Large intestine (tissue), 3 donors: ENCODE measurements around the gene DDX10. TPM values are rescaled to one million over a fixed set of nuclear protein-coding genes. Genes with fewer than 3 reads are reported as not detected.

Source experiments
- DNase-seq, 2 donors: peaks; one replicate each; pipeline versions ENCODE4 v3.0.0 to v3.0.0-alpha.2; 2013
- H3K27ac ChIP-seq: one replicate; pipeline ENCODE4 v1.5.1; 2013; ENCODE audit warnings: low read length
- H3K27me3 ChIP-seq: 2 replicates; pipeline ENCODE4 v1.6.1; 2013; ENCODE audit warnings: low read length; ENCODE audit not compliant: control insufficient read depth, insufficient read depth
- H3K36me3 ChIP-seq: 2 replicates; pipeline ENCODE4 v1.6.1; 2013; ENCODE audit warnings: low read length; ENCODE audit not compliant: control insufficient read depth, insufficient read depth
- H3K4me1 ChIP-seq: one replicate; pipeline ENCODE4 v1.6.1; 2013; ENCODE audit warnings: low read length; ENCODE audit not compliant: control insufficient read depth, insufficient read depth
- H3K4me3 ChIP-seq: one replicate; pipeline ENCODE4 v1.5.1; 2013; ENCODE audit warnings: low read length
- H3K9me3 ChIP-seq: one replicate; pipeline ENCODE4 v1.6.1; 2013; ENCODE audit warnings: mild to moderate bottlenecking, low read depth, low read length, moderate library complexity; ENCODE audit not compliant: control insufficient read depth
- WGBS: methylation state at CpG from one replicate; pipeline ENCODE4 v1.1.5; 2013; ENCODE audit warnings: low lambda C conversion rate; ENCODE audit not compliant: insufficient coverage; 5-methylcytosine and 5-hydroxymethylcytosine counted together
- polyA plus RNA-seq: library from polyadenylated mRNA; unstranded; fragments of 120-200 nt; gene quantifications from one replicate; pipeline ENCODE4 v1.2.1, GENCODE V29; 2013

DDX10 gene
- polyA plus RNA-seq, 1 donor = 17.8 TPM

DNA sequence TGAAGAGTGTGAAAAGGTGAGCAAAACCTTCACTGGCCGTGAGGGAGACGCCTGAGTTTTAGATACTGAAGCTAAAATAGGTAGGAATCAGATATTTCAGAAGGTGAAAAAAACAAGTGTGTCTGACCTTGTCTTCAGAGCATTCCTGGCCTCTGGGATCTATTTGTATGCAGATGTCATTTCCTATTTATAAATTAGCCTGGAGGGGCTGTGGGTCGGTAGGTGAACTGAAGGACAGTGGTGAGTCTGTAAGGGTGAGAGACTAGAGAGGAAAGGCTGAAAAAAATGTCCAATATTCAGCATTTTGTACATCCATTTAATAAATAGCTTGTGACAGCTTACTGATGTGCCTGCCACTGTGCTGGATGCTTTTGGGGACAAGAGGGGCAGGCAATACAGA, 302.1 kb downstream of the DDX10 start:
- Histone ChIP-seq H3K9me3 (no peaks in the 10 kb centered on the region), H3K27me3 (no peaks in the 10 kb centered on the region), H3K27ac (no peak overlapping the region), H3K4me3 (no peak overlapping the region), H3K36me3 (no peaks in the 10 kb centered on the region), H3K4me1 (no peaks in the 10 kb centered on the region)
- no peak for DNase-seq
- 50% methylated on average over 2 of the region's 3 CpGs for WGBS

DNA sequence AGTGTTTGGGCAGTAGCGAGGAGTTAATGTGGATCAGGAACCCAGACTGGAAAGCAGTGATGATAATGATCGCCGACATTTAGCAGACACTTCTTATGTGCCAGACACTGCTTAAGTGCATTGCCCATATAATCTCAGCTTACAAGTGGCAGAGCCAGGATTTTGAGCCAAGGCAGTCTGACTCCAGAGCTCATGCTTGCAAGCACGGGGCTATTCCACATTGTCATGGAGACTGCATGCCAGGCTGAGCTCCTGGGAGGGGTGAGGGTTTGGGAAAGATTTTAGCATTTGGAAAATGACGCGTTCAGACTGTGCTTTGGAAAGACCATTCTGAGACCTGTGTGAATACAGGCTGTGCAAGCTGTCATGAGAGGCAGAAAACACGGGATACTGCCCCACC, 302.7 kb downstream of the DDX10 start:
- Histone ChIP-seq H3K4me3 (no peak overlapping the region), H3K27me3 (no peaks in the 10 kb centered on the region), H3K4me1 (no peaks in the 10 kb centered on the region), H3K9me3 (no peaks in the 10 kb centered on the region), H3K27ac (no peak overlapping the region), H3K36me3 (no peaks in the 10 kb centered on the region)
- DNase-seq = no peak
- WGBS = 88% methylated on average over 3 of the region's 7 CpGs

DNA sequence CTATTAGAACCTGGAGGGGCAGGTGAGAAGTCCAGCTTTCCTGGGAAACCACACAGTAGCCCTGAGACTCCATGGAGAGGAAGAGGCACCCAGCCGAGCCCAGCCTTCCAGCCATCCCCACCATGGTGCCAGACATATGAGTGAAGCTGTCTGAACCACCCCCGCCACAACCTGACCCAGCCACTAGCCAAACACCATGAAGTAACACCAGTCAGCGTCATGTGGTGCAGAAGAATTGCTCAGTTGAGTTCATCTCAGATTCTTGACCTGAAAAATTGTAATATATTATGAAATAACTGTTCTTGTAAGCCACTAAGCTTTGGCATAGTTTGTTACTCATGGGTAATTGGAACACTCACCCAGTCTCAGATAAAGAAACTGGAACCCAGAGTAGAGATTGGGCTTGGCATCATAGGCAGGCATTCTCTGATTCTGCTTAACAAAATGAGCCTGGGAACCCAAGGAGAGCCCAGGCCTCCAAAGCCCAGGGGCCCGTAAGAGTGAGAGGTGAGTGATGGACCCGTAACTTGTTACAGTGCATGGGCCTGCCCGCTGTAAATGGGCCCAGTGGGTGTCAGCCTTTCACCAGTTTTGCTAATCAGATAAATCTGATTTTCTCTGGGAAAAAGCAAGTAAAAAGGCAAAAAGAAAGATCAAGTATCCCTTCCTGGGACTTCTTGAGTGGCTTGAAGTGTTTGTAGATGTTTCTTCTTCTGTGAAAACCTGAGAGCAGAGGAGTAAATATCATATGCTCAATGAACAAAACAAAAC, 305.5 kb downstream of the DDX10 start:
- WGBS = no CpG with 5 or more reads among the region's 6 CpGs
- Histone ChIP-seq H3K36me3 (no peaks in the 10 kb centered on the region), H3K9me3 (no peaks in the 10 kb centered on the region), H3K27ac (no peak overlapping the region), H3K4me3 (no peak overlapping the region), H3K4me1 (no peaks in the 10 kb centered on the region), H3K27me3 (no peaks in the 10 kb centered on the region)
- DNase-seq = no peak

DNA sequence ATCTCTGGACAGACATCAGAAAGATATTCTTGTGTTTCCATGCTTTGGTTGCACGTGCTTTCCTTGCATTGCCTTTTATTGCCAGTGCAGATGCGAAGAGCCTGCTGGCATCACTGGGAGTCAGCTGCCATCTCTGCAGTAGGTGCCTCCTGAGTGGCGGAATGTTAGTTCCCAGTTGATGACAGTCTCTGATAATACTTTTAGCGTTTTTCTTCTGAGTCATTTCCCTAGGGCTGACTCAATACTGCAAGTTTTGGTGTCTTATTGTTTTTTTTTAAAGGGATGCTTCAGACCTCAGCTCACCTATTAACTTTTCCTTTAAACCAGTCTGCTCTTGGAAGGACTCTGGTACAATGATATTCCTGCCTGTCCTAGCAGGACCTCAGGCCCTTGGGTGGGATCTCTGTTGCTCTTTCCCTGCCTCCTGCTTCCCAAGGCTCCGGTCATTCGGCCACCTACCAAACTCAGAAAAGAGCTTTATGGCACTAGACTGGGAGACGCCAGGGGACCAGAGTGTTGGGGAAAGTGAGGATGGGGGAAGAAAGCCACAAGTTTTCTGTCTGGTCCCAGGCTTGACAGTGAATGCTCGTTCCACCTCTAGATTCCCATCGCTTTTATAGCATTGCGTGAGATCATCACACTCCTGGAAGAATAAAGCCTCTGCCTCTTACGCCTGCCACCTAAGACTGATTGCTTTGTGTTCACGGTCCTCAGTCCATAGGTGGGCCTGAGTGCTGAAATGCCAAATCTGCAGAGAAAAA, 308.7 kb downstream of the DDX10 start:
- 100% methylated on average over 1 of the region's 12 CpGs for WGBS
- no peaks in the 10 kb centered on the region for H3K36me3 ChIP-seq
- no peaks in the 10 kb centered on the region for H3K9me3 ChIP-seq
- no peaks in the 10 kb centered on the region for H3K4me1 ChIP-seq
- no peak for DNase-seq
- no peak overlapping the region for H3K27ac ChIP-seq
- no peak overlapping the region for H3K4me3 ChIP-seq
- H3K27me3 ChIP-seq = no peaks in the 10 kb centered on the region

DNA sequence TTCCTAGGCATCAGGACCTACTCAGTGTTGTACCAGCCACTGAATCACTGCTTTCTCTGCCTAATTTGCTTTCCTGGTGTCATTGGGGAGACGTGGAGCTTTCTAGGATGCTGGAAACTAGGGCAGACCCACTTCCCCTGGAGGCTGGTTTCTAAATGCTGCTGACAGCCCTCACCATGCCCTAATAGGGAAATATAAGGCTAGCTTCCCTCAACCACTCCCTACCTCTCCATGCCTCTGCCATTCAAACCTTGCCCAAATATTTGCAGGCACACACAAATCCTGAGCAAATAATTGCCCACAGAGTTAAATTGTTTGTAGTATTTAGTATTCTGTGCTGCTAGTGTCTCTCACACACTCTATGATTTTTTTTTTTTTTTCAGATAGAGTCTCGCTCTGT, 310.2 kb downstream of the DDX10 start:
- no peaks in the 10 kb centered on the region for H3K4me1 ChIP-seq
- H3K9me3 ChIP-seq = no peaks in the 10 kb centered on the region
- no peak overlapping the region for H3K4me3 ChIP-seq
- DNase-seq = no peak
- no peaks in the 10 kb centered on the region for H3K36me3 ChIP-seq
- no peak overlapping the region for H3K27ac ChIP-seq
- no CpG with 5 or more reads among the region's 2 CpGs for WGBS
- H3K27me3 ChIP-seq = no peaks in the 10 kb centered on the region

DNA sequence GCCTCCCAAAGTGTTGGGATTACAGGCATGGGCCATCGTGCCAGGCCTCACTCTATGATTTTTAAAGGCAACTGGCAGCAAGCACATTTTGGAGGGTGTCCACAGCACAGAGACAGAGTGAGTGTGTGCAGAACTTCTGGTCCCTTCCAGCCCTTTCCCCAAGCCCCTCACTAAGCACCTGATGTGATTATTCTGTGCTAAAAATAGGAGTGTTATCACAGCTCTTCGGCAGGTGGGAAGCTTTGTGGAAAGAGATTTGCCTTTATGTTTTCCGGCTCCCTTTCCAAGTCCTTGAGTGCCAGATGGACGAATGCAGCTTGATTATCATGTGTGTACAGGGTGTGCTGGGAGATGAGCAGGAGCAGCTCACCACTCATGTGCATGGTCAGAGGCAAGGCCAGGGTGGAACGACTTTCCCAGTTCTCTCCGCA, 310.8 kb downstream of the DDX10 start:
- no peak overlapping the region for H3K4me3 ChIP-seq
- WGBS = no CpG with 5 or more reads among the region's 6 CpGs
- no peaks in the 10 kb centered on the region for H3K27me3 ChIP-seq
- H3K4me1 ChIP-seq = no peaks in the 10 kb centered on the region
- no peak overlapping the region for H3K27ac ChIP-seq
- no peak for DNase-seq
- H3K36me3 ChIP-seq = no peaks in the 10 kb centered on the region
- H3K9me3 ChIP-seq = no peaks in the 10 kb centered on the region

DNA sequence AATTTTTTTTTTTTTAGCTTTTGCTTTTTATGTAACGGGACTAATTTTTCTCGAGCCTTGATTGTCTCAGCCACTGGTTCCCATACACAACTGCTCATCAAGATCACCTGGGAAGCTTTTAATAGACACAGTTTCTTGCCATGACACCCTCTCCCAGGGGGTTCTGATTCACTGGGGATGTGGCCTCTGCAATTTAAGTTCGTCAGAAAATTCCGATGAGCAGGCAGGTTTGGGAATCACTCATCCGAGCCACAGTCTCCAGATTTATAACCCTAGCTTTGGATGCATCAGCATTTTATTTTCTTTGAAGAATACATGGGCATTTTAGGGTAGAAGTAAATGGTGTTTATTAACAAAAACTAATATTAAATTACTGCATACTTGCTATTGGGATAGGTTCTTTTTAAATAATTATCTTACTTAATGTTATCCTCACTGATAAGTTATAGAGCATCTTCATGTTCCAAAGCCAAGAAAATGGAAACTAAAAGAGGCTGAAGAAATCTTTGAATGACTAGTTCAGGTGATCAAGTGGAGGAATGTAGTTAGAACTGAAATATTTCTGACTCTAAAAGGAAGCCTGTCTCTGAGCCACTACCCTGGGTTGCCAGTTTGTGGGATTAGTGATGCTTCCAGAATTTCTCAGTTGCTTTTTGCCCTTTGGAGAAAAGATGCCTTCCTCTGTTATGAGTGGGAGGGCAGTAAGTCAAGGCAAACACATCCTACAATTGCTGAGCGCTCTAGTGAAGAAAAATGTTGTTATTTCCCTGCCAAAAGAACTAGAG, 319.0 kb downstream of the DDX10 start:
- Histone ChIP-seq H3K27ac (no peak overlapping the region), H3K36me3 (no peaks in the 10 kb centered on the region), H3K4me1 (no peaks in the 10 kb centered on the region), H3K4me3 (no peak overlapping the region), H3K27me3 (no peaks in the 10 kb centered on the region), H3K9me3 (no peaks in the 10 kb centered on the region)
- WGBS = 70% methylated on average over 2 of the region's 6 CpGs
- no peak for DNase-seq

DNA sequence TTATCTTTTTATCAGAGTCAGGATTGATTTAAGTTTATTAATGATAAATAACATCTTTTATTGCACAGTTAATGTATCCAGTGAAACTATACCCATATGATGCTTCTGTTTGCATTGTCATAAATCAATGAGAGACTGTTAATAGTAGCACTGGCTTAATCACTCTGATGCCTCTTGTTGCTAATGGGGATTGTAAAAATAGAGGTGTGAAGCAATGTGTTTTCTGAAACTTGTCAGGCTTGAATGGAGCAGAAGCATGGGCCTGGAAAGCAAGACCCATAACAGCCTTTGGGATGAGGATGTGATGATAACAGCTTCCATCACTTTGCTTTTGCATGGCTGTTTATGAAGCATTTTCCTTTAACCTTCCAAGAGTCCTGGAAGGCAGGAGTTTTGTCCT, 319.7 kb downstream of the DDX10 start:
- no peaks in the 10 kb centered on the region for H3K36me3 ChIP-seq
- H3K4me1 ChIP-seq = no peaks in the 10 kb centered on the region
- no peaks in the 10 kb centered on the region for H3K9me3 ChIP-seq
- H3K4me3 ChIP-seq = no peak overlapping the region
- DNase-seq = no peak
- no peak overlapping the region for H3K27ac ChIP-seq
- no peaks in the 10 kb centered on the region for H3K27me3 ChIP-seq

DNA sequence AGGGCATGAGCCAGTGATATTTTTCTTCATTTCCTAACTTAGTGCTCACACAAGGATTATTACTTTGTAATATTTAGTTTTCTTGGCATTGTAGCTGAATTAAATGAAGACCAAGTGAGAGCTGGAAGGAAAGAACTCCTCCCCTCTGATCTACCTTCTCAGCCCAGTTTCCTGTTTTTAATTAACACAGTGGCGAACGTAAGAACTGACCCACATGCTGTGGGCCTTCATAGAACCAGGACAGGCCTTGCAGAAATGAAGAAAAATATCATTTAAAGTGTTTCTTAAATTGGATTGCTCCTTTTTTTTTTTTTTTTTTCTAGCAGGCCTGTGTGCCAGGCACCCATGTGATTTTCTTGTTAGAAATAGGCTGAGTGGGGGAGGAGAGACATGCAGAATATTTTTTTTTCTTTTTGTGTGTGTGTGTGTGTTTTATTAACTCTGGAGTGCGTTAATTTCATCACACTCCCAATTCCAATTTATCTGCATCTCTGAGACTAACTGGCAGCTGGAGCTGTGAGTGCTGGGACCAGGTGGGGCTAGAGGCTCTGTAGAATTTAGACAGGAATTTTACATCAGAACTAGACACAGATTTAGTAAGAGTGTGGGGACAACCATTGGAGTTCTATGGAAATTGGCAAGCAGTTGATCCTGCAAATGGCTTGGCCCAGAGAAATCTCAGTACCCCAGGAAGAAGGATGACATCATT, 320.5 kb downstream of the DDX10 start:
- no peaks in the 10 kb centered on the region for H3K27me3 ChIP-seq
- no peak for DNase-seq
- H3K4me1 ChIP-seq = no peaks in the 10 kb centered on the region
- WGBS = no CpG with 5 or more reads among the region's 3 CpGs
- H3K9me3 ChIP-seq = no peaks in the 10 kb centered on the region
- H3K4me3 ChIP-seq = no peak overlapping the region
- no peak overlapping the region for H3K27ac ChIP-seq
- no peaks in the 10 kb centered on the region for H3K36me3 ChIP-seq

DNA sequence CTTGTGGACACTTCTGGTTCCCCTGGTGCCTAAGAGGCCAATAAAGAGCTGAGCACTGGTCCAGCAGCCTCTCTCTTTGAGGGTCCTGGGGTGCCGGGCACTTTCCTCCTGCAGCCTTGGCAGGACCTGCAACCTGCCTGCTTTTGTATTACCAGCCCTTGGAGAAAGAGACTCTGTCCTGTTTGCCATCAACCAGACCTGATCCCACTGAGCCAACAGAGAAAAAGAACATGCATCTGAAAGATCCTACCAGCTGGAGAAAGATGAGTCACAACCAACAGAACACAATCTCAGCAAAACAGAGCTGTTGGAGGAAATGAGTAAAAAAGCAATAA, 321.0 kb downstream of the DDX10 start:
- Histone ChIP-seq H3K4me1 (no peaks in the 10 kb centered on the region), H3K36me3 (no peaks in the 10 kb centered on the region), H3K4me3 (no peak overlapping the region), H3K9me3 (no peaks in the 10 kb centered on the region), H3K27ac (no peak overlapping the region), H3K27me3 (no peaks in the 10 kb centered on the region)
- WGBS = no CpG with 5 or more reads among the region's 1 CpG
- DNase-seq = no peak
